ENCODE results near the gene ZNF423. TPM values are rescaled to one million over a fixed set of nuclear protein-coding genes. Genes with fewer than 3 reads are reported as not detected.

ZNF423 gene
- total and polyA plus RNA-seq, 2 of the 13 experiments (the other 11 are each of a cell fraction or from before 2014, with no cell fraction given): 0.07 to 0.31 TPM

DNA sequence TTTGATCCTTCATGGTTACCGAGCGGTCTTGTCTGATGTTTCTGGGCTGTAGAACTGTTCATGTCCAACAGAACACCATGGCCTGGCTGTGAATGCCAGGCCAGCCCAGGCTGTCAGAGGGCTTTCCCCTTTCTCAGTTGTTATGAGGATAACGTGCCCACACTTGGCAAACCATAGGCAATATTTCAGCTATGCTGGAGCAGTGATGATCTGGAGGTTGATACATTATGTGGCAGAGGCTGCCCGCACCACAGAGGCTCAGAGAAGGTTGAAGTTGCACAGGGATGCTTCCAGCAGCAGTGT, 389.4 kb downstream of the ZNF423 start:
- POLR2A ChIA-PET: no interaction called here
- FAIRE-seq (no peak), DNase-seq (ENCODE audit: low spot score) (no peak), ATAC-seq (no peak)
- H3K36me3 ChIP-seq (replicated peaks in 1 of 2; ENCODE audit: control insufficient read depth in 1 of 2, insufficient read depth in 2 of 2, low read length in 2 of 2): no peaks in the 10 kb centered on the region
- H3K27ac ChIP-seq (ENCODE audit: extremely low read length, insufficient read depth, low read length): no peak overlapping the region
- H3K9ac ChIP-seq (ENCODE audit: insufficient read depth, low read depth, low read length): no peak overlapping the region
- no peak overlapping the region for H3K4me3 ChIP-seq (replicated peaks in 1 of 3; ENCODE audit: insufficient read depth in 1 of 3, low read depth in 2 of 3, low read length in 3 of 3)
- peaks cover 0 to 2% of the 10 kb centered on the region in 2 experiments; a peak in 2 of 5 replicates for H3K27me3 ChIP-seq (ENCODE audit: control insufficient read depth in 1 of 2, insufficient read depth in 2 of 2, low read length in 2 of 2)
- H3K4me2 ChIP-seq (ENCODE audit: low read depth, low read length): no peak overlapping the region
- 16% methylated on average over 4 of the region's 4 CpGs for WGBS (ENCODE audit: low lambda C conversion rate)
- no peaks in the 10 kb centered on the region for H3K9me3 ChIP-seq (ENCODE audit: low read length)
- H3K4me1 ChIP-seq (ENCODE audit: insufficient read depth, low read length): no peaks in the 10 kb centered on the region
- no peaks in the 10 kb centered on the region for H4K20me1 ChIP-seq (ENCODE audit: insufficient read depth, low read length)
- in situ Hi-C loops (cut with HindIII; ENCODE audit: extremely low pct_ligation_motif_present, low pct_unique_long_range_greater_than_20kb): no loop called here
- BruUV-seq (replicated peaks): no TSS peak
- TF ChIP-seq ZFAT (CRISPR knock-in tag; conservative IDR thresholded peaks at IDR 0.05): no peak
- no peak overlapping the region for H2AFZ ChIP-seq (ENCODE audit: low read length)
- CTCF ChIA-PET (ENCODE audit: low intra/inter-chr PET ratio, low total read pairs): no interaction called here
- no peaks in the 10 kb centered on the region for H3K79me2 ChIP-seq (ENCODE audit: insufficient read depth, low read length)
- intact Hi-C loops (cut with micrococcal nuclease; ENCODE audit: unreplicated experiment): no loop called here

DNA sequence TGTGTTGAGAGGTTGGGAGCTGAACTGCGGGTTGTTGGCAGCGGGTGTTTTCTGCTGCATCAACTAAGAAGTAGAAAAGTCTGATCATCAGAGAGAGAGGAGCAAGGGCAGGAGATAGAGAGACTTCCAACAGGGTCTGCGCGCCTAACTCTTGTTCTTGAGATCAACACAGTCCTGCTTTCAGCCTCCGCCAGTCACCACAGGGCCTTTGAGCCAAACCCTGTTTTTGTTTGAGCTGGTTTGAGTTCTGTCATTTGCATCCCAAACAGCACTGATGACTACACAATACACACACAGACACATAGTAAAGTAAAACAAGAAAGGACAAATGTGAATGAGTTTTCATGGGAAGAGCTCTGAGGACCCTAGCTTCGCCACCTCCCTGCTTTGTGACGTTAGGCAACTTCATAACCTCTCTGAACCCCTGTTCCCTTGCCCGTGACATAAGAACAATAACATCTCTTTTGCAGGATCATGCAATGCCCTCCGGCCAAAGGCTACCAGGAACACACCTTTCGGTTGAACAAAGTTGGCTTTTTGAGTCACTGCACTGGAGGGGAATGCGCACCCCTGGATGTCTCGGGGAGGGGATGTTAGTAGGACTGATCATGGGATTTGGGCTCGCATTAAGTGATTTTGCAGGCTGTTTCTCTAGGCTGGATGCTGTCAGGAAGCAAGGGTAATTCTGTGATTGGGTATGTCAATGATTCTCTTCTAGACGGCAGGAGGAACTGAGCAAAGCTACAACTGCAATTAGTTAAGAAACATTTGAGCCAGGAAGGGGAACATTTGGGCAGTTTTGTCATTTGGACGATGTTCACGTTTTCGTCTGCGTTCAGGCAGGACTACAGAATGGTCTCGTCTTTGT, 390.0 kb downstream of the ZNF423 start:
- CTCF ChIA-PET (ENCODE audit: low intra/inter-chr PET ratio, low total read pairs): no interaction called here
- no peak overlapping the region for H3K4me3 ChIP-seq (replicated peaks in 1 of 3; ENCODE audit: insufficient read depth in 1 of 3, low read depth in 2 of 3, low read length in 3 of 3)
- no peak overlapping the region for H3K9ac ChIP-seq (ENCODE audit: insufficient read depth, low read depth, low read length)
- in situ Hi-C loops (cut with HindIII; ENCODE audit: extremely low pct_ligation_motif_present, low pct_unique_long_range_greater_than_20kb): no loop called here
- ATAC-seq (no peak), FAIRE-seq (no peak), DNase-seq (ENCODE audit: low spot score) (no peak)
- no peaks in the 10 kb centered on the region for H4K20me1 ChIP-seq (ENCODE audit: insufficient read depth, low read length)
- no peak overlapping the region for H2AFZ ChIP-seq (ENCODE audit: low read length)
- no peak overlapping the region for H3K4me2 ChIP-seq (ENCODE audit: low read depth, low read length)
- no peak overlapping the region for H3K27ac ChIP-seq (ENCODE audit: extremely low read length, insufficient read depth, low read length)
- TF ChIP-seq MTF1 (CRISPR knock-in tag; IDR thresholded peaks at IDR 0.05) (no peak), ZNF33B (CRISPR knock-in tag; IDR thresholded peaks at IDR 0.05) (no peak), SIX1 (CRISPR knock-in tag; IDR thresholded peaks at IDR 0.05; ENCODE audit: borderline replicate concordance) (no peak), FOSL1 (CRISPR knock-in tag; IDR thresholded peaks at IDR 0.05; ENCODE audit: borderline replicate concordance) (no peak), ZBTB20 (CRISPR knock-in tag; IDR thresholded peaks at IDR 0.05; ENCODE audit: borderline replicate concordance, low read depth) (no peak), ZNF331 (CRISPR knock-in tag; IDR thresholded peaks at IDR 0.05) (no peak), MIER3 (CRISPR knock-in tag; IDR thresholded peaks at IDR 0.05; ENCODE audit: borderline replicate concordance) (no peak), TOE1 (CRISPR knock-in tag; IDR thresholded peaks at IDR 0.05) (no peak), ZNF383 (CRISPR knock-in tag; IDR thresholded peaks at IDR 0.05; ENCODE audit: borderline replicate concordance) (no peak), MBD4 (IDR thresholded peaks at IDR 0.05; ENCODE audit: borderline replicate concordance, low read length) (no peak), TGIF2 (CRISPR knock-in tag; IDR thresholded peaks at IDR 0.05) (no peak), ZNF577 (CRISPR knock-in tag; IDR thresholded peaks at IDR 0.05; ENCODE audit: borderline replicate concordance, low read depth) (no peak), ZNF598 (CRISPR knock-in tag; IDR thresholded peaks at IDR 0.05; ENCODE audit: borderline replicate concordance) (no peak), MNT (IDR thresholded peaks at IDR 0.05) (no peak), ATM (IDR thresholded peaks at IDR 0.05; ENCODE audit: borderline replicate concordance) (no peak), SMC3 (IDR thresholded peaks at IDR 0.05; ENCODE audit: low read length) (no peak)
- TF ChIP-seq, protein P1, sequence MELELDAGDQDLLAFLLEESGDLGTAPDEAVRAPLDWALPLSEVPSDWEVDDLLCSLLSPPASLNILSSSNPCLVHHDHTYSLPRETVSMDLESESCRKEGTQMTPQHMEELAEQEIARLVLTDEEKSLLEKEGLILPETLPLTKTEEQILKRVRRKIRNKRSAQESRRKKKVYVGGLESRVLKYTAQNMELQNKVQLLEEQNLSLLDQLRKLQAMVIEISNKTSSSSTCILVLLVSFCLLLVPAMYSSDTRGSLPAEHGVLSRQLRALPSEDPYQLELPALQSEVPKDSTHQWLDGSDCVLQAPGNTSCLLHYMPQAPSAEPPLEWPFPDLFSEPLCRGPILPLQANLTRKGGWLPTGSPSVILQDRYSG (CRISPR knock-in tag; IDR thresholded peaks at IDR 0.05): no peak
- intact Hi-C loops (cut with micrococcal nuclease; ENCODE audit: unreplicated experiment): no loop called here
- no peaks in the 10 kb centered on the region for H3K9me3 ChIP-seq (ENCODE audit: low read length)
- no peaks in the 10 kb centered on the region for H3K36me3 ChIP-seq (replicated peaks in 1 of 2; ENCODE audit: control insufficient read depth in 1 of 2, insufficient read depth in 2 of 2, low read length in 2 of 2)
- 43% methylated on average over 19 of the region's 19 CpGs for WGBS (ENCODE audit: low lambda C conversion rate)
- H3K79me2 ChIP-seq (ENCODE audit: insufficient read depth, low read length): no peaks in the 10 kb centered on the region
- POLR2A ChIA-PET: no interaction called here
- peaks cover 0 to 2% of the 10 kb centered on the region in 2 experiments; a peak in 2 of 5 replicates for H3K27me3 ChIP-seq (ENCODE audit: control insufficient read depth in 1 of 2, insufficient read depth in 2 of 2, low read length in 2 of 2)
- no peaks in the 10 kb centered on the region for H3K4me1 ChIP-seq (ENCODE audit: insufficient read depth, low read length)
- no TSS peak for BruUV-seq (replicated peaks)

All from HepG2 (cell line).